ENCODE measurements around the gene ISX.

DNA sequence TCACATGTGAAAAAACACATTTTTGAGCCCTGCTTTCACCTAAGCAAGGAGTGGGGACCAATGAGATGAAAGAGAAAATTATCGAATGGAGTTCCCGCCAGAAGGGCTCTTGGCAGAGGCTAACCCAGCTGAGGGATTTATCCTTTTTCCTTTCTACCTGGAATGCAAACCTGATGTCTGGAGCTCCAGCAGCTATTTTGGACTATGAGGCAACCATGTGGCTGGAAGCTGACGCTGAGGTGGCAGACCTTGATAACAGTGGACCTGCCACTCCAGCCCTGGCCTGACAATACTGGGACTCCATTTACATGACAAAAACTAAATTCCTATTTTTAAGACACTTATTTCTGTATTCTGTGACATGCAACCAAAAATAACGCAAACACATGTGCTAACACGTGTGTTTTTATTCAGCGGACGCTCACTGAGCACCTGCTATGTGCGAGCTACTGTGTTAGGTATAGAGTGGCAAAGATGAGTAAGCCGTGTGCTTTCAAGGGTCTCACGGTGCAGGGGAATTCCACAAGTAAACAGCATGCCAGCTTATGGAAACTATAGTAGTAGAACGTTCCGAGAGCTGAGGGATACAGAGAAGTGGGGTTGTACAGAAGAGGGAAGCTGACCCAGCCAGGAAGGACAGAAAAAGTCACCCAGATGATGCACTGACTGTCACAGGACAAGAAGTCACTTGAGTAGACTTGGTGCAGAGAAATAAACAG lies 19.1 kb upstream of the ISX start:
- TF ChIP-seq POLR2A (IDR thresholded peaks at IDR 0.05) = no peak
- TF ChIP-seq, protein P1, sequence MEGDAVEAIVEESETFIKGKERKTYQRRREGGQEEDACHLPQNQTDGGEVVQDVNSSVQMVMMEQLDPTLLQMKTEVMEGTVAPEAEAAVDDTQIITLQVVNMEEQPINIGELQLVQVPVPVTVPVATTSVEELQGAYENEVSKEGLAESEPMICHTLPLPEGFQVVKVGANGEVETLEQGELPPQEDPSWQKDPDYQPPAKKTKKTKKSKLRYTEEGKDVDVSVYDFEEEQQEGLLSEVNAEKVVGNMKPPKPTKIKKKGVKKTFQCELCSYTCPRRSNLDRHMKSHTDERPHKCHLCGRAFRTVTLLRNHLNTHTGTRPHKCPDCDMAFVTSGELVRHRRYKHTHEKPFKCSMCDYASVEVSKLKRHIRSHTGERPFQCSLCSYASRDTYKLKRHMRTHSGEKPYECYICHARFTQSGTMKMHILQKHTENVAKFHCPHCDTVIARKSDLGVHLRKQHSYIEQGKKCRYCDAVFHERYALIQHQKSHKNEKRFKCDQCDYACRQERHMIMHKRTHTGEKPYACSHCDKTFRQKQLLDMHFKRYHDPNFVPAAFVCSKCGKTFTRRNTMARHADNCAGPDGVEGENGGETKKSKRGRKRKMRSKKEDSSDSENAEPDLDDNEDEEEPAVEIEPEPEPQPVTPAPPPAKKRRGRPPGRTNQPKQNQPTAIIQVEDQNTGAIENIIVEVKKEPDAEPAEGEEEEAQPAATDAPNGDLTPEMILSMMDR (IDR thresholded peaks at IDR 0.05) = no peak
